IMR-90 (cell line): Measurements from ENCODE around the gene CCDC102A. TPM values are rescaled to one million over a fixed set of nuclear protein-coding genes. Genes with fewer than 3 reads are reported as not detected.
A peak's percentile ranks its signal among the peaks of the same experiment; 100 is the strongest.

Source experiments
- ATAC-seq: fragments of 200-7000 bp; cut with Tn5 transposase; 2 replicates; pipeline ENCODE4 v1.9.1; 2020; ENCODE audit warnings: low read depth, mild to moderate bottlenecking, moderate library complexity
- BruUV-seq: library from RNA; stranded (reverse); fragments of 400-500 nt; replicated peaks from 2 replicates; lab custom pipeline; 2021; lab: Mats Ljungman, UMichigan
- CTCF ChIA-PET: fragments of 300-600 bp; formaldehyde crosslinking; extraction: SDS; loops from one replicate; lab custom pipeline; 2021; ENCODE audit warnings: antibody characterized with exemption; lab: Yijun Ruan, JAX
- POLR2A ChIA-PET: fragments of 300-600 bp; sonication (Branson Sonifier 250); formaldehyde crosslinking; loops from one replicate; lab custom pipeline; 2022; ENCODE audit warnings: antibody characterized with exemption; ENCODE audit not compliant: unreplicated experiment; lab: Charles Lee
- DNase-seq: peaks from one replicate; pipeline ENCODE4 v3.0.0; 2013
- H2AFZ ChIP-seq: replicated peaks from 2 replicates; pipeline ENCODE3; 2013; ENCODE audit warnings: low read length, mild to moderate bottlenecking; ENCODE audit not compliant: poor library complexity
- H2AK5ac ChIP-seq: 2 replicates; pipeline ENCODE4 v1.6.1; 2013; ENCODE audit warnings: low read depth, low read length, inconsistent platforms
- H2AK9ac ChIP-seq: replicated peaks from 2 replicates; pipeline ENCODE3; 2013; ENCODE audit warnings: mild to moderate bottlenecking, low read depth, low read length, moderate library complexity; ENCODE audit not compliant: poor library complexity
- H2BK120ac ChIP-seq: 2 replicates; pipeline ENCODE4 v1.6.1; 2013; ENCODE audit warnings: low read depth, low read length, inconsistent platforms
- H2BK15ac ChIP-seq: 3 replicates; pipeline ENCODE4 v1.6.1; 2013; ENCODE audit warnings: low read depth, low read length, inconsistent platforms
- H2BK20ac ChIP-seq: 2 replicates; pipeline ENCODE4 v1.6.1; 2013; ENCODE audit warnings: low read depth, mild to moderate bottlenecking, inconsistent platforms, low read length, moderate library complexity
- H2BK5ac ChIP-seq: 2 replicates; pipeline ENCODE4 v1.6.1; 2013; ENCODE audit warnings: mild to moderate bottlenecking, low read depth, low read length, inconsistent platforms; ENCODE audit not compliant: poor library complexity, severe bottlenecking
- H3K14ac ChIP-seq: replicated peaks from 2 replicates; pipeline ENCODE4 v1.6.1; 2013; ENCODE audit warnings: low read depth, low read length, inconsistent platforms
- H3K18ac ChIP-seq: 2 replicates; pipeline ENCODE4 v1.6.1; 2013; ENCODE audit warnings: low read depth, low read length, control low read depth
- H3K23ac ChIP-seq: 2 replicates; pipeline ENCODE4 v1.6.1; 2013; ENCODE audit warnings: low read depth, low read length, inconsistent platforms
- H3K27ac ChIP-seq: 2 replicates; pipeline ENCODE4 v1.5.1; 2013; ENCODE audit warnings: mild to moderate bottlenecking, control low read depth, low read length; ENCODE audit not compliant: insufficient read depth
- H3K27me3 ChIP-seq: 2 replicates; pipeline ENCODE4 v1.6.1; 2013; ENCODE audit warnings: low read length; ENCODE audit not compliant: control insufficient read depth, insufficient read depth
- H3K36me3 ChIP-seq: 2 replicates; pipeline ENCODE4 v1.6.1; 2013; ENCODE audit warnings: low read length, mixed read lengths; ENCODE audit not compliant: control insufficient read depth, insufficient read depth
- H3K4ac ChIP-seq: 2 replicates; pipeline ENCODE4 v1.6.1; 2013; ENCODE audit warnings: low read depth, low read length, inconsistent platforms
- H3K4me1 ChIP-seq: 2 replicates; pipeline ENCODE4 v1.6.1; 2013; ENCODE audit warnings: low read length, mixed read lengths; ENCODE audit not compliant: control insufficient read depth, insufficient read depth
- H3K4me2 ChIP-seq: 2 replicates; pipeline ENCODE4 v1.6.1; 2013; ENCODE audit warnings: low read depth, mild to moderate bottlenecking, control low read depth, low read length, moderate library complexity
- H3K4me3 ChIP-seq: 2 replicates; pipeline ENCODE4 v1.5.1; 2013; ENCODE audit warnings: low read depth, mild to moderate bottlenecking, control low read depth, low read length, moderate library complexity; ENCODE audit not compliant: insufficient read depth
- H3K56ac ChIP-seq: 2 replicates; pipeline ENCODE4 v1.6.1; 2013; ENCODE audit warnings: low read length, inconsistent platforms; ENCODE audit not compliant: insufficient read depth; ENCODE audit errors: extremely low read depth
- H3K79me1 ChIP-seq, 2 experiments: 2 replicates each; pipeline ENCODE4 v1.6.1; 2013; ENCODE audit warnings: low read length in 2 of 2, inconsistent platforms in 1 of 2, low read depth in 1 of 2
- H3K9ac ChIP-seq: 2 replicates; pipeline ENCODE4 v1.6.1; 2013; ENCODE audit warnings: low read depth, low read length, control low read depth
- H3K9me1 ChIP-seq: 2 replicates; pipeline ENCODE4 v1.6.1; 2013; ENCODE audit warnings: low read length, inconsistent platforms; ENCODE audit not compliant: insufficient read depth
- H3K9me3 ChIP-seq: 2 replicates; pipeline ENCODE4 v1.6.1; 2013; ENCODE audit warnings: low read length; ENCODE audit not compliant: control insufficient read depth, insufficient read depth
- H4K20me1 ChIP-seq: 2 replicates; pipeline ENCODE4 v1.6.1; 2013; ENCODE audit warnings: low read length, inconsistent platforms; ENCODE audit not compliant: insufficient read depth
- H4K5ac ChIP-seq: 2 replicates; pipeline ENCODE4 v1.6.1; 2013; ENCODE audit warnings: mild to moderate bottlenecking, low read depth, low read length, control low read depth
- H4K8ac ChIP-seq, 2 experiments: 2 replicates each; pipeline ENCODE4 v1.6.1; 2013; ENCODE audit warnings: low read depth in 2 of 2, low read length in 2 of 2, control low read depth in 1 of 2, inconsistent platforms in 1 of 2
- H4K91ac ChIP-seq: 2 replicates; pipeline ENCODE4 v1.6.1; 2013; ENCODE audit warnings: low read depth, low read length, inconsistent platforms; ENCODE audit not compliant: insufficient read depth
- MAFK ChIP-seq: IDR thresholded peaks from 2 replicates; pipeline ENCODE4 v1.6.1; 2012; ENCODE audit warnings: low read depth, low read length, improper control_type of control experiment
- MAZ ChIP-seq: IDR thresholded peaks from 2 replicates; pipeline ENCODE4 v1.6.1; 2012; ENCODE audit warnings: low read depth, mild to moderate bottlenecking, low read length, improper control_type of control experiment, moderate library complexity, borderline replicate concordance
- POLR2A ChIP-seq: IDR thresholded peaks from 2 replicates; pipeline ENCODE4 v1.6.1; 2012; ENCODE audit warnings: mild to moderate bottlenecking, low read depth, low read length
- WGBS, 2 experiments: methylation state at CpG; one replicate each; pipeline versions ENCODE4 v1.1.5 to v1.1.7; 2013; ENCODE audit warnings: missing lambda C conversion rate in 2 of 2; ENCODE audit not compliant: insufficient read length in 1 of 2; ENCODE audit errors: extremely low coverage in 2 of 2; 5-methylcytosine and 5-hydroxymethylcytosine counted together
- dilution Hi-C: fragments of 300-500 bp; cut with HindIII; formaldehyde crosslinking; loops from one replicate; pipeline ENCODE4 v1.14.3; 2018; ENCODE audit warnings: low sequenced_read_pairs; ENCODE audit not compliant: unreplicated experiment
- in situ Hi-C: fragments of 300-500 bp; cut with MboI; formaldehyde crosslinking; loops from 3 replicates; pipeline ENCODE4 v1.14.3; 2019; ENCODE audit warnings: low sequenced_read_pairs, inconsistent platforms, mixed read lengths
- intact Hi-C: fragments of 100-400 bp; cut with micrococcal nuclease; formaldehyde crosslinking; loops from 2 replicates; pipeline ENCODE4 v1.10.0; 2022
- polyA plus RNA-seq, 3 experiments: library from polyadenylated mRNA; depleted of rRNA; stranded (reverse); fragments of >200 nt; gene quantifications; 2 replicates each; pipeline ENCODE4 v1.2.3, GENCODE V29; 2012; ENCODE audit warnings: low replicate concordance in 1 of 3
- total RNA-seq: library from RNA; depleted of rRNA; stranded (reverse); fragments of >200 nt; gene quantifications from 2 replicates; pipeline ENCODE4 v1.2.3, GENCODE V29; 2012
- TF ChIP-seq, protein P1 (sequence below): conservative IDR thresholded peaks from 2 replicates; pipeline ENCODE4 v1.5.1; 2012; ENCODE audit warnings: mild to moderate bottlenecking, low read depth, low read length, improper control_type of control experiment

The CCDC102A gene
- total and polyA plus RNA-seq, 2 of the 4 experiments (the other 2 are of a cell fraction), result 5.4 to 8.5 TPM

- Histone ChIP-seq H3K9ac (peak within 1 kb of the TSS; percentile 65), H3K9me3 (no peaks in the 10 kb centered on the region), H2AK5ac (peak within 1 kb of the TSS; percentile 15; the same call in 1 of the 2 replicates), H2BK120ac (peak within 1 kb of the TSS; percentile 52), H3K23ac (peak within 1 kb of the TSS; percentile 68; the same call in 1 of the 2 replicates), H3K14ac (peak within 1 kb of the TSS; percentile 89), H2BK15ac (no peak within 1 kb of the TSS), H3K36me3 (no peaks in the 10 kb centered on the region), H4K5ac (peak within 1 kb of the TSS; percentile 100), H3K79me1 (peaks cover 0 to 4% of the 10 kb centered on the region in 2 experiments; a peak in 1 of 4 replicates), H3K18ac (peak within 1 kb of the TSS; percentile 78), H2BK5ac (no peak within 1 kb of the TSS), H3K9me1 (peaks cover 4% of the 10 kb centered on the region), H3K4me1 (peaks cover 4% of the 10 kb centered on the region; the same call in 1 of the 2 replicates), H3K27me3 (peaks cover 5% of the 10 kb centered on the region), H3K4me3 (peak within 1 kb of the TSS; percentile 88), H3K4ac (peak within 1 kb of the TSS; percentile 62), H2AK9ac (peak within 1 kb of the TSS; percentile 97), H4K20me1 (no peaks in the 10 kb centered on the region; the same call in 1 of the 2 replicates), H3K4me2 (peak within 1 kb of the TSS; percentile 92), H2BK20ac (no peak within 1 kb of the TSS; the same call in 1 of the 2 replicates), H3K27ac (no peak within 1 kb of the TSS; the same call in 1 of the 2 replicates), H2AFZ (peak within 1 kb of the TSS; percentile 96), H4K8ac (peak within 1 kb of the TSS; percentile 83 to 96; a peak in 3 of 4 replicates), H4K91ac (peak within 1 kb of the TSS; percentile 79), H3K56ac (peak within 1 kb of the TSS; percentile 18; the same call in 1 of the 2 replicates)
- TF ChIP-seq POLR2A, result no peak
- TF ChIP-seq MAZ, result peak; percentile 92; the same call in 1 of the 2 replicates
- TF ChIP-seq, protein P1, sequence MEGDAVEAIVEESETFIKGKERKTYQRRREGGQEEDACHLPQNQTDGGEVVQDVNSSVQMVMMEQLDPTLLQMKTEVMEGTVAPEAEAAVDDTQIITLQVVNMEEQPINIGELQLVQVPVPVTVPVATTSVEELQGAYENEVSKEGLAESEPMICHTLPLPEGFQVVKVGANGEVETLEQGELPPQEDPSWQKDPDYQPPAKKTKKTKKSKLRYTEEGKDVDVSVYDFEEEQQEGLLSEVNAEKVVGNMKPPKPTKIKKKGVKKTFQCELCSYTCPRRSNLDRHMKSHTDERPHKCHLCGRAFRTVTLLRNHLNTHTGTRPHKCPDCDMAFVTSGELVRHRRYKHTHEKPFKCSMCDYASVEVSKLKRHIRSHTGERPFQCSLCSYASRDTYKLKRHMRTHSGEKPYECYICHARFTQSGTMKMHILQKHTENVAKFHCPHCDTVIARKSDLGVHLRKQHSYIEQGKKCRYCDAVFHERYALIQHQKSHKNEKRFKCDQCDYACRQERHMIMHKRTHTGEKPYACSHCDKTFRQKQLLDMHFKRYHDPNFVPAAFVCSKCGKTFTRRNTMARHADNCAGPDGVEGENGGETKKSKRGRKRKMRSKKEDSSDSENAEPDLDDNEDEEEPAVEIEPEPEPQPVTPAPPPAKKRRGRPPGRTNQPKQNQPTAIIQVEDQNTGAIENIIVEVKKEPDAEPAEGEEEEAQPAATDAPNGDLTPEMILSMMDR, result no peak
- no peak for TF ChIP-seq MAFK
- peak; percentile 58 for DNase-seq
- peak; percentile 99 for ATAC-seq
- in situ Hi-C loops (no loop called here), intact Hi-C loops (no loop called here), dilution Hi-C loops (no loop called here)
- ChIA-PET CTCF (interaction anchor here (0.6 to 1.4 kb wide), 4 partner anchors 14 to 65 kb away, joined by 3 to 4 read pairs (median 3); partner anchors contain the start of gene POLR2C), POLR2A (no interaction called here)
- 3% methylated on average over 28 of the region's 73 CpGs; no CpG with 5 or more reads in 1 of the 2 experiments for WGBS, 2 experiments
- no TSS peak for BruUV-seq
These were observed 50.2 kb downstream of the CCDC102A start, which contains the start of gene DOK4 for GRCh38 chr16:57485916-57486857. TSS of gene DOK4 (minus strand) at chr16:57486493. CDS start at chr16:57479507, 6,986 bp downstream.
